Naive thymus-derived CD8-positive, alpha-beta T cell (primary cell): ENCODE results near the gene KIF4A. TPM values are rescaled to one million over a fixed set of nuclear protein-coding genes. Genes with fewer than 3 reads are reported as not detected.
"Not testable (repeated sequence)": the region's sequence is repeated elsewhere in the genome, so short reads cannot be mapped to it uniquely, and the experiment has no call there.

Experiments used
- ATAC-seq, 2 donors: fragments of 150-1000 bp; cut with Tn5 transposase in 1 of 2; sonication (Bioruptor Pico), chemical (Tn5 transposase) in 1 of 2; 1 replicate in 1 of 2; 2 replicates in 1 of 2; pipeline ENCODE4 v1.10.0; 2021; ENCODE audit warnings: mild to moderate bottlenecking in 2 of 2, moderate library complexity in 2 of 2
- POLR2A ChIA-PET: fragments of 350-600 bp; sonication (Branson Sonifier 250); formaldehyde crosslinking; loops from one replicate; lab custom pipeline; 2021; ENCODE audit warnings: antibody characterized with exemption; lab: Charles Lee
- DNase-seq, 10 donors: peaks; one replicate each; pipeline versions ENCODE4 v3.0.0 to v3.0.0-alpha.2; 2020 to 2022
- H3K27ac Mint-ChIP-seq, 10 donors: one replicate each; pipeline ENCODE4 v1.8.0; 2020 to 2022; ENCODE audit warnings: mild to moderate bottlenecking in 10 of 10, mixed read lengths in 10 of 10, moderate library complexity in 4 of 10, inconsistent platforms in 1 of 10
- H3K27me3 Mint-ChIP-seq, 5 donors: one replicate each; pipeline ENCODE4 v1.8.0; 2021 to 2022; ENCODE audit warnings: mixed read lengths in 5 of 5
- H3K36me3 Mint-ChIP-seq, 3 donors: one replicate each; pipeline ENCODE4 v1.8.0; 2020 to 2022; ENCODE audit warnings: mixed read lengths in 3 of 3, mild to moderate bottlenecking in 2 of 3, inconsistent platforms in 1 of 3
- H3K4me1 Mint-ChIP-seq, 4 donors: one replicate each; pipeline ENCODE4 v1.8.0; 2021 to 2022; ENCODE audit warnings: mixed read lengths in 4 of 4
- H3K4me3 Mint-ChIP-seq, 10 donors: one replicate each; pipeline ENCODE4 v1.8.0; 2020 to 2022; ENCODE audit warnings: mild to moderate bottlenecking in 10 of 10, mixed read lengths in 10 of 10, moderate library complexity in 6 of 10, inconsistent platforms in 1 of 10
- H3K9me3 Mint-ChIP-seq, 9 donors: one replicate each; pipeline ENCODE4 v1.8.0; 2020 to 2022; ENCODE audit warnings: mixed read lengths in 9 of 9, mild to moderate bottlenecking in 3 of 9, inconsistent platforms in 1 of 9, moderate library complexity in 1 of 9
- polyA plus RNA-seq, 3 donors: library from polyadenylated mRNA; unstranded; fragments of 300-500 nt; fragmentation: Illumina TruSeq; gene quantifications; one replicate each; pipeline ENCODE4 v1.2.3, GENCODE V29; 2021
- total RNA-seq, 8 experiments: library from RNA in 2 of 8; stranded (reverse) in 2 of 8; gene quantifications; one replicate each; pipeline ENCODE4 v1.2.3 and lab custom pipeline; 2021 to 2026

KIF4A gene
- total and polyA plus RNA-seq, 5 experiments from 2014 or later, result 0.08 TPM; not detected in 3

DNA sequence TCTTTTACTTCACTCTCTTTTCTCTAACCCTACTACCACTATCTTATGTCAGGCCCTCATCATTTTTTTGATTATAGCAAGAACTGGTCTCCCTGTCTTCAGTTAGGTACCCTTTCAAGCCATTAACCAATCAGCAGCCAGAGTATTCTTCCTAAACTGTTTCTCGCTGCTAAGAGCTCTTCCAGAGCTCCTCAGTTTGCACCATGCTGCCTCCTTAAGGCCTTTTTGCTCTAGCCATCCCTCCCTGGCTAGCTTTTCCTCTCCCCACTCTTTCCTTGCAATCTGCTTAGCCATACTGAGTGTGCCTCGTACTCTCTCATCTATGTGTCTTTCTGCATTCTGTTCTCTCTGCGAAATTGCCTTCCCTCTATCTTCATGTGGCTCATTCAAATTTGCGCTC is 32.9 kb downstream of the KIF4A start:
- no peak overlapping the region for H3K4me3 Mint-ChIP-seq
- no peak for DNase-seq
- no peak for ATAC-seq
- POLR2A ChIA-PET, result no interaction called here
- peaks cover 0 to 3% (median 0%) of the 10 kb centered on the region in 5 donors for H3K27me3 Mint-ChIP-seq
- H3K27ac Mint-ChIP-seq, result no peak overlapping the region
- no peaks in the 10 kb centered on the region for H3K4me1 Mint-ChIP-seq
- no peaks in the 10 kb centered on the region for H3K9me3 Mint-ChIP-seq
- H3K36me3 Mint-ChIP-seq, result no peaks in the 10 kb centered on the region

DNA sequence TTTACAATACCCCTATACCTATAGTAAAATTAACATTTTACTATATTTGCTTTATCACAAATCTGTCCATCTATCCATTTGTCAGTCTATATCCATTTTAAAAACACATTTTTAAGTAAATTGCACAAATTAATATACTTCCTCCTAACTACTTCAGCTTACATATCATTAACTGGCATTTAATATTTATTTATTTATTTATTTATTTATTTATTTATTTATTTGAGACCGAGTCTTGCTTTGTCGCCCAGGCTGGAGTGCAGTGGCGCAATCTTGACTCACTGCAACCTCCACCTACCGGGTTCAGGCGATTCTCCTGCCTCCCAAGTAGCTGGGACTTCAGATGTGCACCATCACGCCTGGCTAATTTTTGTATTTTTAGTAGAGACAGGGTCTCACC is 33.7 kb downstream of the KIF4A start:
- H3K36me3 Mint-ChIP-seq, H3K27me3 Mint-ChIP-seq, H3K4me3 Mint-ChIP-seq, ATAC-seq, DNase-seq, H3K4me1 Mint-ChIP-seq, H3K27ac Mint-ChIP-seq, H3K9me3 Mint-ChIP-seq: not testable (repeated sequence)
- POLR2A ChIA-PET, result interaction anchor here (0.7 kb wide), 1 partner anchor 100 kb away, joined by 3 read pairs; the partner anchor contains the start of gene GDPD2

DNA sequence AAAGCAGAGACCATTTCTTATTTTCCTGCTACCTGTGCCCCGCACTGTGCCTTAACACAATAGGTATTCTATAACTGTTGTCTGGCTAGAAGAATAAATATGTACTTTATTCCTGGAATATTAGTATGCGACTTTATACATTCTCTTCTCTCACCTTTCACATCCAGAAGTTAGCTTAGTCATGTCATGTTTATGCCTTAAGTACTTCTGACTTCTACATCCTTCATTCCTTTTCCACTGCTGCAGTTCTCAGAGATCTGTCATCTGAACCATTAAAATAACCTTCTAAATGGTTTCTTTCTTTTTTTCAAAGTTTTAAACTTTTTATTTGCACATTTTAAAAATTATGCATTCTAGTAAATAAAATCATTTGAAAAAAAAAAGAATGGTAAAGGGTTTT is 34.4 kb downstream of the KIF4A start:
- H3K27me3 Mint-ChIP-seq, result peaks cover 0 to 3% (median 0%) of the 10 kb centered on the region in 5 donors
- POLR2A ChIA-PET, result interaction anchor here (0.7 kb wide), 1 partner anchor 99 kb away, joined by 3 read pairs; the partner anchor contains the start of gene GDPD2
- DNase-seq (no peak), ATAC-seq (no peak)
- H3K9me3 Mint-ChIP-seq, result no peaks in the 10 kb centered on the region
- no peak overlapping the region for H3K4me3 Mint-ChIP-seq
- no peaks in the 10 kb centered on the region for H3K36me3 Mint-ChIP-seq
- no peaks in the 10 kb centered on the region for H3K4me1 Mint-ChIP-seq
- H3K27ac Mint-ChIP-seq, result no peak overlapping the region

DNA sequence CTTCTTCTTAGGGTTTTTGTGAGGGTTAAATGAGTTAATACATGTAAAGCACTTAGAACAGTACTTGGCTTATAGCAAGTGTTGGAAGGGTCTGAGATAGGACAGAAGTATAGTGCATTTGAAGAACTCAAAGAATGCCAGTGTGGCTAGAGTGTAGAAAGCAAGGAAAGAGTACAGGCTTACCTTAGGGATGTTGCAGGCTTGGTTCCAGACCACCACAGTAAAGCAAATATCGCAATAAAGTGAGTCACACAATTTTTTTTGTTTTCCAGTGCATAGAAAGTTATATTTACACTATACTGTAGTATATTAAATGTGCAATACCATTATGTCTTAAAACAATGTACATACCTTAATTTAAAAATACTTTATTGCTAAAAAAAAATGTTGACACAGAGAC is 41.3 kb downstream of the KIF4A start:
- POLR2A ChIA-PET, result no interaction called here
- Mint-ChIP-seq H3K4me1 (no peaks in the 10 kb centered on the region), H3K27ac (no peak overlapping the region), H3K36me3 (no peaks in the 10 kb centered on the region), H3K9me3 (no peaks in the 10 kb centered on the region), H3K27me3 (peaks cover 0 to 5% (median 0%) of the 10 kb centered on the region in 5 donors), H3K4me3 (no peak overlapping the region)
- ATAC-seq, result no peak
- DNase-seq, result no peak

DNA sequence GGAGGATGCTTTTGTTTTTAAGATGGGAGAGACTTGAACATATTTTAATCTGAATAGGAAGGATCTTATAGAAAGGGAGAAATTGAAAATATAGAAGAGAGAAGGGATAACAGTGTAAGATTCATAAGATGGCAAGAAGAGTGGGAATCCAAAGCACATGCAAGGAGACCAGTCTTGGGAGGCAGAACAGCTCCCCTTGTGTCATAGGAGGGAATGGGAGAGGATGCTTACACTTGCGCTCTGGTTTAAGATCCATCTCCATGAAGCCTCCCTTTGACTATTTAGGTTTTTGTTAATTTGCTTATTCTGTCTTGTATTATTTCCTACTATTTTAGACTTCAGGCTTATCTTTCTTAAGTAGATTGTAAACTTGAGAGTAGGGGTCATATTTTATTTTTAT is 42.7 kb downstream of the KIF4A start:
- no peaks in the 10 kb centered on the region for H3K4me1 Mint-ChIP-seq
- H3K27me3 Mint-ChIP-seq, result peaks cover 0 to 5% (median 0%) of the 10 kb centered on the region in 5 donors
- H3K36me3 Mint-ChIP-seq, result no peaks in the 10 kb centered on the region
- H3K9me3 Mint-ChIP-seq, result no peaks in the 10 kb centered on the region
- H3K4me3 Mint-ChIP-seq, result no peak overlapping the region
- POLR2A ChIA-PET, result no interaction called here
- DNase-seq (no peak), ATAC-seq (no peak)
- no peak overlapping the region for H3K27ac Mint-ChIP-seq

DNA sequence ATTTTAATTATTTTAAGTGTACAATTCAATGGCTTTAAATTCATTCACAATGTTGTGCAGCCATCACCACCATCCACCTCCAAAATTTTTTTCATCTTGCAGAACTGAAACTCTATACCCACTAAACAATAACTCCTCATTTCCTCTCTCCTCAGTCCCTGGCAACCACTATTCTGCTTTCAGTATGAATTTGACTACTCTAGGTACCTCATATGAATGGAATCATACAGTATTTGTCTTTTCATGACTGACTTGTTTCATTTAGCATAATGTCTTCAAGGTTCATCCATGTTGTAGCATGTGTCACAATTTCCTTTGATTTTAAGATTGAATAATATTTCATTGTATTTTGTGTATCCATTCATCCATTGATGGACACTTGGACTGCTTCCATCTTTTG is 46.9 kb downstream of the KIF4A start:
- Mint-ChIP-seq H3K27ac (no peak overlapping the region), H3K9me3 (no peaks in the 10 kb centered on the region), H3K36me3 (no peaks in the 10 kb centered on the region), H3K27me3 (peaks cover 0 to 5% (median 0%) of the 10 kb centered on the region in 5 donors), H3K4me3 (no peak overlapping the region), H3K4me1 (no peaks in the 10 kb centered on the region)
- ATAC-seq (no peak), DNase-seq (no peak)
- POLR2A ChIA-PET, result no interaction called here

DNA sequence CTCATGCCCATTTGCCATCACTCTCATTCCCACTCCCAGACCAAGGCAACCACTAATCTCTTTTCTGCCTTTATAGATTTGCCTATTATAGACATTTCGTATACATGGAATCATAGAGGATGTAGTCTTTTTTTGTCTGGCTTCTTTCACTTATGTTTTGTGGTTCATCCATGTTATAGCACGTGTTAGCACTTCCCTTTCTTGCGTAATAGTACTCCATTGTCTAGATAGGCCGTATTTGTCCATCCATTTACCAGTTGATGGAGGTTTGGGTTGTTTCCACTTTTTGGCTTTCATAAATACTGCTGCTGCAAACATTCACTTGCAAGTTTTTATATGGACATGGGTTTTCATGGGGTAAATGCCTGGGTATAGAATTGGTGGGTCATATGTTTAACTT is 48.4 kb downstream of the KIF4A start:
- Mint-ChIP-seq H3K36me3 (no peaks in the 10 kb centered on the region), H3K4me3 (no peak overlapping the region), H3K27me3 (no peaks in the 10 kb centered on the region), H3K4me1 (no peaks in the 10 kb centered on the region), H3K9me3 (no peaks in the 10 kb centered on the region), H3K27ac (no peak overlapping the region)
- POLR2A ChIA-PET, result no interaction called here
- ATAC-seq (no peak), DNase-seq (no peak)

DNA sequence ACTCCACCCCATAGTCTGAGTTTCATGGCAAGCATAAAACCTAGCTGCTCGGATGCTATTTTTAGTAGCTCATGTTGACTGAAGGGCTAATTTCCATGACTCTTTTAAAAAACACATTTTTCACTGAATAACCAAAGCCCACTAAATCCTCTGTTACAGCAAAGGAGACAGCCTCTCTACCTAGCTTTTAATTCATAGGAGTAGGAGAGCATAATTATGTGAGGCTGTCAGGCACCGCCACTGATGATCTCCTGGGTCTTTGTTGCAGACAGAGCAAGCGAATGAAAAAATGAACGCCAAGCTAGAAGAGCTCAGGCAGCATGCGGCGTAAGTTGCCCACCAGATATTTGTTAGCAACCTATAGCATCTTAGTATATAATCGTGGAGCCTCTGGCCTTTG is 53.5 kb downstream of the KIF4A start:
- no peaks in the 10 kb centered on the region for H3K27me3 Mint-ChIP-seq
- no peak overlapping the region for H3K4me3 Mint-ChIP-seq
- POLR2A ChIA-PET, result interaction anchor here (0.6 kb wide), 1 partner anchor 33 kb away, joined by 3 read pairs; no protein-coding TSS in a partner anchor
- H3K27ac Mint-ChIP-seq, result no peak overlapping the region
- no peak for ATAC-seq
- peaks cover 0 to 3% (median 0%) of the 10 kb centered on the region in 3 donors for H3K36me3 Mint-ChIP-seq
- H3K4me1 Mint-ChIP-seq, result no peaks in the 10 kb centered on the region
- H3K9me3 Mint-ChIP-seq, result peaks cover 0 to 6% (median 0%) of the 10 kb centered on the region in 9 donors
- DNase-seq, result no peak

DNA sequence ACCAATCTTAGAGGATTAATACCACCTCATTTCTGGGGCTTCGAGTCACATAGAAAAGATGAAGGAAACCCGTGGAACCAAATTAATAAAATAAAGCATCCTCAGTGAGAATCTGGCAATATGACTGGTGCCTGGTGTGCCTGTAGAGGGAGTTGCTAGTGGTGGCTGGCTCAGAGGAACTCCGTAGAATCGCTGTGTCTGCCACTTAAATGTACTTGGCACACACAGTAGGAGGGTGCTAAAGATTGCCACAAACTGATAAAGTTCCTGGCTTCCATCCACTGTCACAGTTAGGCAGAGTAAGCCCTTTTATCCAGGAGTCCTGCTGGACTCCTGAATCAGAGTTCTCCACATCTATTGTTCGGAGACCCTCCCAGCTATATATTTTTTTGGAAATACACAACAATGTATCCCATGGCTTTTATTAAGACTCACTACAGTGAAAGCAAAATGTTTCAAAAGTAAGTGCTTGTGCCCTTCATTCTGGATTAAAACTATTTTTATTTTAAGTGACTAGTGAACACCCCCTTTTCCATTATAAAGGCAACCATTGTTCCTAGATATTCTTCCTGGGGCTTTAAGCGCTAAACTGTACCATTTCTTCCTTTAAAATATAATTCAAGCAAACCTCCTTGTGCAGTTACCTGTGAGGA is 56.6 kb downstream of the KIF4A start:
- ATAC-seq (no peak), DNase-seq (no peak)
- Mint-ChIP-seq H3K27ac (no peak overlapping the region), H3K27me3 (no peaks in the 10 kb centered on the region), H3K4me3 (no peak overlapping the region), H3K9me3 (peaks cover 0 to 17% (median 0%) of the 10 kb centered on the region in 9 donors), H3K36me3 (peaks cover 0 to 3% (median 0%) of the 10 kb centered on the region in 3 donors), H3K4me1 (no peaks in the 10 kb centered on the region)
- POLR2A ChIA-PET, result no interaction called here

DNA sequence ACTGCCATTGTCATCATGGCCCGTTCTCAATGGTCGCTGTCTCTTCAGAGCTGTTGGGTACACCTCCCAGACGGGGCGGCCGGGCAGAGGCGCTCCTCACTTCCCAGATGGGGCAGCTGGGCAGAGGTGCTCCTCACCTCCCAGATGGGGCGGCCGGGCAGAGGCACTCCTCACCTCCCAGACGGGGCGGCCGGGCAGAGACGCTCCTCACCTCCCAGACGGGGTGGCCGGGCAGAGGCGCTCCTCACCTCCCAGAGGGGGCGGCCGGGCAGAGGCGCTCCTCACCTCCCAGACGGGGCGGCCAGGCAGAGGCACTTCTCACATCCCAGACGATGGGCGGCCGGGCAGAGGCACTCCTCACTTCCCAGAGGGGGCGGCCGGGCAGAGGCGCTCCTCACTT is 58.9 kb downstream of the KIF4A start:
- POLR2A ChIA-PET, H3K4me3 Mint-ChIP-seq: not testable (repeated sequence)

DNA sequence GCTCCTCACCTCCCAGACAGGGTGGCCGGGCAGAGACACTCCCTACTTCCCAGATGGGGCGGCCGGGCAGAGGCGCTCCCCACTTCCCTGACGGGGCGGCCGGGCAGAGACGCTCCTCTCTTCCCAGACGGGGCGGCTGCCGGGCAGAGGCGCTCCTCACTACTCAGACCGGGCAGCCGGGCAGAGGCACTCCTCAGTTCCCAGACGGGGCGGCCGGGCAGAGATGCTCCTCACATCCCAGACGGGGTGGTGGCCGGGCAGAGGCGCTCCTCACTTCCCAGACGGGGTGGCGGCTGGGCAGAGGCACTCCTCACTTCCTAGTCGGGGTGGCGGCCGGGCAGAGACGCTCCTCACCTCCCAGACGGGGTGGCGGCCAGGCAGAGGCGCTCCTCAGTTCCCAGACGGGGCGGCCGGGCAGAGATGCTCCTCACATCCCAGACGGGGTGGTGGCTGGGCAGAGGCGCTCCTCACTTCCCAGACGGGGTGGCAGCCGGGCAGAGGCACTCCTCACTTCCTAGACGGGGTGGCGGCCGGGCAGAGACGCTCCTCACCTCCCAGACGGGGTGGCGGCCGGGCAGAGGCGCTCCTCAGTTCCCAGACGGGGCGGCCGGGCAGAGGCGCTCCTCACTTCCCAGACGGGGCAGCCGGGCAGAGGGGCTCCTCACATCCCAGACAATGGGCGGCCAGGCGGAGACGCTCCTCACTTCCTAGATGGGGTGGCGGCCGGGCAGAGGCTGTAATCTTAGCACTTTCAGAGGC is 59.6 kb downstream of the KIF4A start:
- H3K9me3 Mint-ChIP-seq, result peaks cover 0 to 17% (median 0%) of the 10 kb centered on the region in 9 donors
- H3K27ac Mint-ChIP-seq, DNase-seq, ATAC-seq, H3K36me3 Mint-ChIP-seq, H3K4me1 Mint-ChIP-seq, H3K4me3 Mint-ChIP-seq, H3K27me3 Mint-ChIP-seq, POLR2A ChIA-PET: not testable (repeated sequence)

More for the DNA sequence above, 58.9 kb downstream of the KIF4A start:
- not testable (repeated sequence) for DNase-seq, H3K27me3 Mint-ChIP-seq, H3K36me3 Mint-ChIP-seq, H3K4me1 Mint-ChIP-seq, H3K27ac Mint-ChIP-seq, ATAC-seq
- peaks cover 0 to 17% (median 0%) of the 10 kb centered on the region in 9 donors for H3K9me3 Mint-ChIP-seq

DNA sequence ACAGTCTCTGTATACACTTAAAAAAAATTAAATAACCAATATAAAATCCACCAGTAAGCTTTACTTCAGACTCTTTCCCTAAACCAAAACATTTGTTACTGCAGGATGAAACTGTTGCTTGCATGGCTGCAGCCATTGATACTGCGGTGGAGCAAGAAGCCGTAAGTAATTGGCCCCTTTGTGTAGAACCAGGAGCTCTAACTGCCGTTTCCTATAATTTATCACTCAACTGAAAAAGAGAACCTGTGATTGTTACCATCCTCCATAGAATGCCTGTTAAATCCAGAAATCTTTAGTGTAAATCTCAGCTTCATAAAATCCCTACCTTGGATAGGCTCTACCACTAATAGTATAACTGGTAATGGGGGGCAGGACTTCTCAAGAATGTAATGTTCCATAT is 62.6 kb downstream of the KIF4A start:
- POLR2A ChIA-PET, result no interaction called here
- Mint-ChIP-seq H3K27me3 (no peaks in the 10 kb centered on the region), H3K9me3 (peaks cover 0 to 17% (median 0%) of the 10 kb centered on the region in 9 donors), H3K27ac (no peak overlapping the region), H3K4me1 (no peaks in the 10 kb centered on the region), H3K4me3 (no peak overlapping the region), H3K36me3 (peaks cover 0 to under 1% (median 0%) of the 10 kb centered on the region in 3 donors)
- DNase-seq (no peak), ATAC-seq (no peak)

DNA sequence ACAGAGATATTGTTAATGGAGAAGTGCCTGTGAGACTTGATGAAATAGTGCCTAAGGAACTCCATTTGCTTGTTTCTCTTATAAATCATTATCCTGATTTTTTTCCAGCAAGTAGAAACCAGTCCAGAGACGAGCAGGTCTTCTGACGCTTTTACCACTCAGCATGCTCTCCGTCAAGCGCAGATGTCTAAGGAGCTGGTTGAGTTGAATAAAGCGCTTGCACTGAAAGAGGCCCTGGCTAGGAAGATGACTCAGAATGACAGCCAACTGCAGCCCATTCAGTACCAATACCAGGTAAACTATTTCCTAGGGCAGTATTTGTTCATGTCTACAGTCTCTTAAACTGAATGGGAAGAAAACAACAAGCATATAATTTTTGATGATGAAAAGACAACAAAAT is 63.6 kb downstream of the KIF4A start:
- Mint-ChIP-seq H3K4me3 (no peak overlapping the region), H3K4me1 (no peaks in the 10 kb centered on the region), H3K27me3 (no peaks in the 10 kb centered on the region), H3K27ac (no peak overlapping the region), H3K36me3 (no peaks in the 10 kb centered on the region), H3K9me3 (peaks cover 0 to 10% (median 0%) of the 10 kb centered on the region in 9 donors)
- POLR2A ChIA-PET, result no interaction called here
- ATAC-seq (no peak), DNase-seq (no peak)
